GM19324 (cell line): ENCODE results near the gene MAML1.

Experiments
- ATAC-seq: cut with Tn5 transposase; IDR thresholded peaks from one replicate; pipeline ENCODE4 v1.9.1; 2021; ENCODE audit warnings: mild to moderate bottlenecking, moderate library complexity; ENCODE audit not compliant: unreplicated experiment, low FRiP score

MAML1 gene

DNA sequence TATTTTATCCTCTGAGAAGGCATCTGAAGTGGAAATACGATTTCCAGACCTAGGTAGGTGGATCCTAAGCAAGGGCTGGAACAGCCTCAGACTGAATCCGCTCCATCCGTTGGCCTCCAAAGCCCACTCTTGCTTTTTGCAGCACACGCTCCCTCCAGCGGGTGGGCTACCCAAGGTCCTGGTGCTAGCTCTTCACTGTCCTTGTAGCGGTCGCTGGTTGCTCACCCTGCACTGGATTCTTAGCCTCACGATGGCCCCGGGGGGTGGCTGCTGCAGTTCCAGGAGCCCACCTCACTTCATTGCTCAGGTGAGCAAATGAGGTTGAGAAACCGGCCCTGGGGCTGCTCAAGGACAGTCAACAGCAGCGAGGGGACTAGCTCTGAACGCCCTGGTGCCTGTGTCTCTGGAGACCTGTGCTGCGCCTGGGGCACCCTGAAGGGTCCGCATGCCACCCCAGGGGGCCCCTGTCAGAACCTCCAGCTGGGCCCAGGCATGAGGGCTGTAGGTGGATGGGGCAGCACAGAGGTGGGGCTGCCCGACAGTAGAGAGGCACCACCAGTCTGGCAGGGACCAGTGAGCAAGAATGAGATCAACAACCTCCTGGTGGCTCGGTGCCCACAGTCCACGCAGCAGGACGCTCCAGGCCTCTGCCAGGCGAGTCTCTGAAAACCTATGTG is 69.7 kb downstream of the MAML1 start:
- ATAC-seq: no peak

DNA sequence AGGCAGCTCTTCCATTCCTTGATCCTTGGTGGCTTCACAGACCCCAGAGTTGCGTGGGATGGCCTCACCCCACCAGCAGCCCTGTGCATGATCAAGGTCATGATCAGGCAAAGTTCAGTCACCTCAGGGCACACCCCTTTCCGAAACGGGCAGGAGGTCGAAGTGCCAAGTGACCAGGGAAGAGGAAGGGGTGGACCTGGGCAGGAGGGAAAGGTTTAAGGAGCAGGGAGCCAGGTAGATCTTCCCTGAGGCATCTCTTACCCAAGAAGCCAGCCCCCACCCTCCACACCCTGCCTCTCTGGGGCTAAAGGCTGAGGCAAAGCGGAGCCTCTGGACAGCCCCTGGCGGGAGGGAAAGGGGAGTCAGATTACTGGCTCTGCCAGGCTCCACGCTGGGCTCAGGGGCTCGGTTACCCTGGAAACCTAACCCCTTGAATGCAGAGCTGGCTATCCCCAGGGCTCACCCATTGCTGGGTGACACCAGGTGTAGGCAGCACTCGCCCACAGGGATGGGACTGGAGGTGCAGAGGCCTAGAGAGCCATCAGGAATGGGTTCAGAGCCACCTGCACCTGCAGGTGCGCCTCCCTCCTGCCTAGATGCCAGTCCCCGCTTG is 70.4 kb downstream of the MAML1 start:
- ATAC-seq: no peak

DNA sequence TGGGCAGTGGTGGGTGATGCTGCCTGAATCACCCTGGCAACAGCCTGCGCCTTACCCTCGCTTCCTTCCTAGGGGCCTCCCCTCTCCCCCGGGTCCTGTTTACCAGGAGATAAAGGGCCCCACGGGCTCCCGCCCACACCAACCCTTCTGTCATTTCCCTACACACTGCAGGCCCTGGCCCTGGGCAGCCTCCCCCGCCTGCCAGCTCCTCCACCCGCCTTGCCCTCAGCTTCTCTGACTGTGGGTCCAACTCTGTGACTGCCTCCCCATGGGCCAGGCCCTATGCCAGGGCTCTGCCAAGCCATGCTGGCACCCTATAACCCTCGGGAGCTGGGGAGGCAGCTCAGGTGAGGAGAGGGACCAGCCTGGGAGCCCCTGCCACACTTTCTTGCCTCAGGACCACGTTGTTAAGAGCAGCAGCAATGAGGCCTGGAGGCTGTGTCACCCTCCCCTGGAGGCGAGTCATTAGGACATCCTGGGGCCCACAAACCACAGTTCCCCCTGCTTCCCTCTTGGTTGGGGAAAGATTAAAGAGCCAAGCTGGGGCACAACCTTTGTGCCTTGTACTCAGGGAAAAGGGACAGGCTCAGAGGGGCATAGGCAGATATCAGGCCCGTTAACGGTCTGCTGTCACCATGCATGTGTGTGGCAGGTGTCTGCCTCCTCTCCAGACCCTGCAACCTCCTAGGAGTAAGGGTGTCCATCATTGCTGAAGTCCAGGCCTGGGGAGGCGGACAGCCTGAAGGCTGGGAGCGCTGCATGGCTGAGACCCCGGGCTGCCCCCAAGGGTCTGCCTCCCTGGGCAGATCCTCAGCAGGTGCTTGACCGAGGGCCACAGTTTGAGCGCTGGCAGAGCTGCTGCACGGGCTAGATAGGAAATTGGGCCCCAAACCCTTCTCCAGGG is 71.3 kb downstream of the MAML1 start:
- no peak for ATAC-seq

DNA sequence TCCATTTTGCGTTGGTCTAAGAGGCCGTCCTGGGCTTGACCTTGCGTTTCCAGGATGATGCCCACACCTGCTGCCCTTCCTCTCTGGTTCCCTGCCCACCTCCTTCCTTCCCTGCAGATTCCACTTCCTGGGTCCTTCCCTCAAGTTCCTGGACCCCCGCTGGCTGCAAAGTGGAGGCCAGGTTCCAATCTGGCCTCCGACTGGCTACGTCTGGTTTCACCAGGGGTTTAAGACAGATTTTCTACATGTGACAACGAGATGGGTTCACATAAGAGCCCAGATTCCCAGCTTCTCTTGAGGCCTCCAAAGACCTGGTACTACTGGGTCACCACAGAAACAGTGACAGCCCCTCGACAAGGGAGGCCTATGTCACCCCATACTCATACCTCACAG is 71.9 kb downstream of the MAML1 start:
- no peak for ATAC-seq

DNA sequence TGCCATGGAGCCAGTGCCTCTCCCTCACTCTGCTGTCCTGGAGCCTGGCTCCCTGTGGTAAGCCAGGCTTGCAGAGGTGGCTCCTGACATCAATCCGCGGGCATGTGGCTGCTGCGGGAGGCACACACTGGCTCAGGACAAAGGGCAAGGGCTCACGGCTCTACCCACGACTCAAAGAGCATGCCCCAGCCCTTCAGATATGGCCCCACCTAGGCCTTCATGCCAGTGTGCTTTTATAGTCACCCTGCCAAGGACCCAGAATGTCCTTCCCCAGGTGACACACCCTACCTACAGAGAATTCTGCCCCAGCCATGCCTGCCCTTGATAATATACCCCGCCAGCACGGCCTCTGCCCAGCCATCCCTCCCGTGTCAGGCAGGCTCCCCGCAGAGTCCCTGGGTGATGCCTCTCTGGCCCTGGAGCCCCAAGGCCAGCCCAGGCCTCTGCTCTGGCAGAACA is 72.5 kb downstream of the MAML1 start:
- ATAC-seq: no peak

DNA sequence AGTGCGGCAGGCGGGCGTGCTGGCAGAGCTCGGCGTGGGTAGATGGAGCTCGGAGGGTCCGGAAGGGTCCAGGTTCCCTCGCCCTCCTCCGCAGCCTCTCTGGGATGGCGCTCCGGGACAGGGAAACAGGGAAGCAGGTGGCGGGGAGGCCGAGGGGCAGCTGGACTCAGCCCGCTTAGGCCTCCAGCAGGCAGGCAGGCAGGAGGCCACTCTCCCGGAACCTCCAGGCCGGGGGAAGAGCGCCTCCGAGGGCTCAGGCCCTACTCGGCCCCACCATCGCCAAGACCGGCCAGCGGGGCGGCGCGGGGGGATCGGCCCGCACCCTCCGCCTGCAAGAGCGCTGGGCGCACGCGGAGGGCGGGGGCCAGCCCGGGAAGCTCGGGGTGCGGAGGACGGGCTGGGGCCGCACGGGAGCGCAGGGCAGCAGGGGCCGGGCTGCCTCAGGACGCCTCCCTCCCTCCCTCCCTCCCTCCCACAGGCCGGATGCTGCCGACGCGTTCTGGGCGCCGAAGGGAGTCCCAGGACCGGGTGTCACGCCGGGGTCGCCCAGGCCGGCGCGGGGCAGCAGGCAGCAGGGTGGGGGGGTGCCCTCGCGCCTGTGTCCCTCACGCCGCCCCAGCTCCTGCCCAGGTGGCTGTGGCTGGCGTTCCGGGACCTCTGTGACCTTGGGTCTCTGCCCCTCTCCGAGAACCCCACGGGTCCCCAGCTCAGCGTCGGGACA is 73.1 kb downstream of the MAML1 start:
- peak; percentile 18 for ATAC-seq

DNA sequence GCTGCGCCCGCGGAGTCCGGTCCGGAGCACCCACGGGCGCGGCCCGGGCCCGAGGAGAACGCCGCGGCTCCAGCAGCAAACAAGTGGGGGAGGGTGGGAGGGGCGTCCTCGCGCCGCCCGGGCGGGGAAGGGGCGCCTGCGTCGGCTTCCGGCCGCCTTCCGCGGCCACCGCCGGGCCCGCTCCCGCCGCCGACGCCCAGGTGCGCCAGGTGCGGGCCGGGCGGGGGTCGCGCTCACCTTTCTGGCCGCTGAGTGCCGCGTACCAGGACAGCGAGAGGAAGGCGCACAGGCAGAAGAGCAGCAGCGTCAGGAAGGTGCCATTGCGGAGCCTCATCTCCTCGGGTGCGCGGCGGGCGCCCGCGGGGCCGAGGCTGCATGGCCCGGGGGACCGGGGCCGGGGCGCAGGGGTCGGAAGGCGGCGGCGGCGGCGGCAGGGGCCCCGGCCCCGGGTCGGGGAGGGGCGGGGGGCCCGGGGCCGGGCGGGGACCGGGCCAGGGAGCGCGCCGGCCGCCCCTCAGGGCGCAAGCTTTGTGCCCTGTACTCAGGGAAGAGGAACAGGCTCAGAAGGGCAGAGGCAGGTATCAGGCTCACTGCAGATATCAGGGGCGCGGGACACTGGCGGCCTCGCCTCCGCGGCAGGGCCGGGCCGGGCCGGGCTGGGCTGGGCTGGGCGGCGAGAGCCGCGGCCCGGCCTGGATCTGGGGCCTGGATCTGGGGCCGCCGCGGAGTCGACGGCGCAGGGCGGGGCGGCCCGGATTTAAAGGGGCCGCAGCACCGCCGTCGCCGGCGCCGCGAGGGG is 73.8 kb downstream of the MAML1 start, which contains the start of gene MGAT4B:
TSS of gene MGAT4B (minus strand) at position 617 of the 799 bp plus-strand sequence. CDS start at position 334, 283 bp downstream.
- ATAC-seq: peak; percentile 76

DNA sequence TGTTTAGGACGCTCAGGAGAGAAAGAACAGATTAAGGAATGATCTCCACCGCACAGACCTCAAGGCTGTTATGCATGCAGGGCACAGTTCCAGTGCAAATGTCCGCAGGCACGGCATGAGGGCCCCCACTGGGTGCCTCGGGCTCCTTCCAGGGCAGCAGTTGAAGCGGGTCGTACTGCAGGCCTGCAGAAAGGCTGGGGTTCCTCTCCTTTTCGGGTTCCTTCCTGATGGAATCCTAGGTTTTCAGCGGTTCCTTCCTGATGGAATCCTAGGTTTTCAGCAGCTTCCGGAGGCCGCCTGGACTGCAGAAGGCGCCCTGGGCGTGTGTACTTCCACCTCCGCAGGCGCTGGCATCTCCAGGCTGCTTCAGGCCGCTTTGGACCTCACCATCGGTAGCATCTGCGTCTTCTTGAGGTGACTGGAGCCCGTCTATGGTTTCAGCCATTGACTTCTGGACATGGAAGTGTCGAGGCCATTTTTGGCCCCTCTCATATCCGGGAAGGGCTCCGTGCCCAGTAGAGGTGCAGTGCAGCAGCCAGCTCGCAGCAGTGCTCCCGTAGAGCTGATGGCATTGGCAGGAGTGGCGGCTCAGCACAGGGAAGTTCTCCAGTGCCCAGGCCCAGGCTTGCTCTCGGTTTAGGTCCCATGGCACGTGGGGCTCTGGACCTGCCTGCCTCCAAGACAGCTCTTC is 79.7 kb downstream of the MAML1 start:
- no peak for ATAC-seq

DNA sequence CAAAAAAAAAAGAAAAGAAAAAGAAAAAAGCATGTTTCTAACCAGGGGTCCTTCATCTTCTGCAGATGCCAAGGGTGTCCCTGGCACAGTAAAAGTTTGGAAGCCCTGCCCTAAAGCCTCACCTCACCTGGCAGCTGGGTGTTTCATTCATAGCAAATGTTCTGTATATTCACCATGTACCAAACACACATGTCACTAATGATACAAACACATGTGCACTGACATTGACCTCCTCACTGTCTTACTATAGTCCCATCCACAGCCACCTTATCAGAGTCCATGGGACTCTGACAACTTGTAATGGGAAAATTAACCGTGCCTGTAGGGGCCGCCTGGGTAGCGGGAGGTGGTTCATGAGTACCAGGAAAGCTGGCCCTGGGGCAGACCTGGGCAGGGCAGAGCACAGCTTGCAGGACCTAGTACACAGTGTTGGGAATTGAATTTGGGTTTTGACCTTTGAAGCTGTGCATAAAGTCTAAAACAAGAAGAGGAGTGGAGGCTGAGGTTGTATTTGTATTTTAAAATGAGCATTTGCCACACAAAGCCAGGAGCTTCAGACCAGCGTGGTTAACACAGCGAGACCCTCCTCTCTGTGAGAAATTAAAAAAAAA is 80.5 kb downstream of the MAML1 start:
- no peak for ATAC-seq

DNA sequence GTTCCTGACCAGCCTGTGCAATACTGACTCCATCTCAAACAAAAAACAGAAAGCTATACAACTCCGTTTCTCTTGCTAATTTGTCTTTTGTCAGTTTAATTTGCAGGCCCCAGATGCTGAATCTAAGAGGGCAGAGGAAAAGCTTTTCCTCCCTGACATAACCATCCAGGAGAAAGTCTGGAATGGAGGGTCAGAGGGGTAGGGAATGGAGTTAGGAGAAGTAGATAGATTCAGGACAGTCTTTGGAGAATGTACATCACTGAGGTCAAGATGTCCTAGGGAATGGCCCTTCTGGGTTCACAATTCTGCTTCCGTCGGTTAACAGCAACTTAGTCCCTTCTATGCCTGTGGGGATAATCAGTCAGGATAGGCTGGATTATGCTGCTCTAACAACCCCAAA is 81.5 kb downstream of the MAML1 start:
- no peak for ATAC-seq

DNA sequence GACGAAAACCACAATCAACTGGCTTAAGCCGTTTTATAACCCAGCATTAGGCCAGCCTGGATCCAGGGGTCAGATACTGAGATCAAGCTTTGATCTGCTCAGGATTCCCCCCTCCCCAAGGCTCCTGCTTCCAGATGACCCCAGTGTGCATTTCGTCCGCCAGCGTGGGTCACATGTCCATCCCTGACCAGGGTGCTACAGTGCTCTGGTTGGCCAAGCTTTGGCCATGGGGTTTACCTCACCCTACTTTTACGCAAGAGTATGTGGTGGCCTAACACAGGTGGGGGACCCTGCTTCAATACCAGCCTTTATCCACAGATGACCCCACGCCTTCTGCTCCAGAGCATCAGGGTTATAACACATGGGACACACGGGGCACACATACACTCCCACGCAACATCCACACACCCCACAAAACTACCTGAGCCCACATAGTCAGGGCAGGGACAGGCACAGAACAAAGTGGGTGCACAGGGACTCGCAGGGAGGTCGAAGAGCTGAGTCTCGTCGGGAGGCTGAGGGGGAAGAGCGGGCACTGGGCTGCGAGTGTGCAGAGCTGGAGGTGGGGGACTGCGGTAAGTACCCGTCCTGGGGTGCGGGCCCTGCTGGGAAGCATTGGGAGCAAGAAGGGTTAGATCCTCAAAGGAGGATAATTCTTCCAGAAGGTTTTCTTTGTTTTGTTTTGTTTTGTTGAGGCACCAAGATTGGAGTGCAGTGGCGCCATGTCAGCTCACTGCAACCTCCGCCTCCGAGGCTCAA is 83.0 kb downstream of the MAML1 start:
- no peak for ATAC-seq

DNA sequence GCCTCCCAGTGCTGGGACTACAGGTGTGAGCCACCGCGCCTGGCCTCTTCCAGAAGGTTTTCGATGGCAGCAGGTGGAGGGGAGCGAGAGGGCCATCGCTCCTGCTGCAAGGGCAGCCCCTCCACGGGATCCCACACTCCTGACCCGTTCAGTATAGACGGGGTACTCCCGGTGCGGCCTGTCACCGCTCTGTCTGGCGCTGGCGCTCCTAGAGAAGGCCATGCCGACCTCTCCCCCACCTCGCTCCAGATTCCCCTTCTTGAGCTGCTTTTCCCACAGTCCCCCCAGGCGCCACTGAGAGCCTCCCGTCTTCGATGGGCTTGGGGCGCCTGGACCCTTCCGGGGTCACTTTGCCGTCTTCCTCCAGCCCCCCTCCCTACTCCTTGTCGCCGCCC is 83.8 kb downstream of the MAML1 start:
- no peak for ATAC-seq

DNA sequence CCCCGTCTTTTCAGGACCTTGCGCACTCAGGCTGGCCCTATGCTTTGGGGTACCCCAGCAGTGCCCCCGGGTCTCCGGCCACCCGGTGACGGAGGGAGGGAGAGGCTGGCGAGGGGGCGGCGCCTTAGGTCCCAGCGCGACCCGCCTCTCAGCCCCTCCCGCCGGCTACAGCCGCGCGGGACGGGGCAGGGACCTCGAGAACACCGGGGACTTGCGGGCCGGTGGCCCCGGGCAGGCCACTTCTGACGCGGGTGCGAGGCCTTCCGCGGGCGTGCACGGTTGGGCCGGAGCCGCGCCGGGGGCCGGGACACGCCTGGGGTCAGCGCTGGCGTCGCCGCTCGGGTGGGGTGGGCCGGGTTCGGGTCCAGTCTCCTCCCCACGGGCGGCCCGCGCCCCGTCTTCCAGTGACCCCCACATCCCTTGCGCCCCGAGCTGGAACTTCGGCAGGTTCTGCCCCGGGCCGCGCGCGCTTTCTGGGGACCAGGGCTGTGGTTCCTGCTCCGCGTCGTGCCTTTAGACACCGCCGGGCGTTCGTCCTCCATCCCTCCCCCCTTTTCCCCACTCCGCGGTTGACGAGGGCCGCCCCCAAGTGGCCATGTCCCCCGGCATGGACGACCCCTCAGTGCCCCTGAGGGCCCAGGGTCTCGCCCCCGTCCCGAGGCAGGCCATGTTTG is 84.3 kb downstream of the MAML1 start:
- no peak for ATAC-seq

DNA sequence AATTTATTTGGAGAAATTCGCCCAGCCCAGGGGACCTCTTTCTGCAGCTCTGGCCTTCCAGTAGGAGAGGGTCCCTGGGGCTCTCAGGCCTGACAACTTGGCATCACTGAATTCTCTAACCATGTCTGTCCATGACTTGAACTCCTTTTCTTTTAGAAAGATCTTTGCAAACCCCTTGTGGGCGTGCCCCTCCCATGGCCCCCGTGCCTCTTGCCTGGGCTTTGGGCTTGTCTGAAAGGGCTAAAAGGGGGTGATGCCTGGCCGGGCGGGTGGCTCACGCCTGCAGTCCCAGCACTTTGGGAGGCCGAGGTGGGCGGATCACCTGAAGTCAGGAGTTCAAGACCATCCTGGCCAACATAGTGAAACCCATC is 84.8 kb downstream of the MAML1 start:
- no peak for ATAC-seq

DNA sequence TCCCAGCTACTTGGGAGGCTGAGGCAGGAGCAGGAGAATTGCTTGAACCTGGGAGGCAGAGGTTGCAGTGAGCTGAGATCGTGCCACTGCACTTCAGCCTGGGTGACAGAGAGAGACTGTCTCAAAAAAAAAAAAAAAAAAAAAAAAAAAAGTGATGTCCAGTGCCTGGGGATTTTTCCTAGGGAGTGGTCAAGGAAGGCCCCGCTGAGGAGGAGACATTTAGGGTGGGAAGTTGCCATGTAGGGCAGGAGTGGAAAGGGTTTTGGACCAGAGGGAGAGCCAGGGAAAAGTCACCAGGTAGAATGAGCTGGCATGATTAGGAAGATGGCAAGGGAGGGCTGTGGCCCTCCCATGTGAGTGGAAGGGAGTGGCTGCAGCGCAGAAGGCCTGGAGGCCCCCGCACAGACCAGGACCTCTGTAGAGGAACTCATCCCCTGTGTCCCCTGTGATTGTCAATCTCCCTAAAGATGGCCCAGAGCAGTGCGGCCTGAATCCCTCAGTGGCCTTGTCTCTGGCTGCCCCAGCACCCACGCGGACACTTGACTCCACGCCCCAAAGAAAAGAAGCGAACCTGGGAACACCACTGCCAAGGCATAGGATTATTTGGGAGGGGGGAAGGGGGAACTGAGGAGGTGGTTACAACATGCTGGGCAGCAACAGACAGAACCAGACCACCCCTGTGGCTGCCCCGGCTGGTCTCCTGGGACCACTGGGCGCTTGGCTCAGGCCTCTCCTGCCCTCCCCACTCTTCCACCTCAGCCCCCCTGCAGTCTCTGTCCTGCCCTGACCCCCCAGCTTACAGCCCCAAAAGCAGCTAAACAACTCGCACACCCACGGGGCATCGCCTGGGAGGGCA is 85.5 kb downstream of the MAML1 start:
- ATAC-seq: no peak

DNA sequence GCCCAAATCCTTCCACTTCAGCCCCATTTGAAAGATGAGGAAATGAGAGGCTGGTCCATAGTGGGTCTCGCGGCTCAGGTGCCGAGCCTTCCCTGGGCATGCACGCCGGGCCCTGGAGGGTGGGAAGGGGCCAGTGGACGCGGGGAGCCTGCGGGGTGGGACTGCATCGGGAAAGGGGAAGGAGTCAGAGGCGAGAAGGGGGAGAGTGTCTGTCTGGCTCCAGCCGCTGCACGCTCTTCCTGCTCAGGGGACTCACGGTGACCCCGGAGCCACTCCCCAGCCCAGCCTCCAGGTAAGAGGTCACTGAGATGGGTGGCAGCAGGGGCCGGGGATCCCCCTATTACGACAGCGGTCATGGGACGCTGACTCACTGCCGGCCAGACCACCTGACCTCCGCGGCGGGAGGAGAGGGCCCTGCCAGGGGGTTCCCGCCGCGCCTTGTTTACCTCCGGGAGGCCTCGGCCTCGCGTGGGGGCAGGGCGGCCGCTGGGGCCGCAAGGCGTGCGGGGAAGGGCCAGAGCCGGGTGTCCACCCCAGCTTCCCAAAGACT is 86.2 kb downstream of the MAML1 start:
- ATAC-seq: peak; percentile 69
